Activated CD4-positive, alpha-beta T cell treated with anti-CD3 and anti-CD28 coated beads, Interleukin-2, Interleukin-4, amounts not matched to agents 100 ng/mL and 50 ng/mL, durations not matched to agents 16 hours and 8 hours (primary cell): Measurements from ENCODE around the gene KIAA1549.
"Not testable (repeated sequence)": the region's sequence is repeated elsewhere in the genome, so short reads cannot be mapped to it uniquely, and the experiment has no call there.

Source experiments
- DNase-seq: peaks from one replicate; pipeline ENCODE4 v3.0.0-alpha.2; 2020; ENCODE audit warnings: low spot score

Gene KIAA1549

DNA sequence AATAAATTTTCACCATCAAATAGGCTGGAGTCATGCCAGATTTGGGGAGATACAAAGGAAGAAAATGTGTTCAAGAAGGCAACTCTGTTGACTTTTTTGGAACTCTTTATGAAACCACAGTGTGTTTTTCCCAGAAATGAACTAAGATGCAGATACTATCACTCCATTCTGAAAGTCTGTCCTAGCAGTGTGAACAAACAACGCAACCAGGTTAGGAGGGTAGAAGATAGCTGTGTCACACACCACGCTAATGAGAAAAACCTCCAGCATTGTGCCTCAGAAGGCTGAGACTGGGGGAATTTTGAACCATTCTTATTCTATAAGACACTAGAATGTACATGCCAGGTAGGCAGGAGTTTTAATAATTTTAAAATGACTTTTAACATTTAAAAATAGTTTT, 167.2 kb downstream of the KIAA1549 start:
- peak; percentile 46 for DNase-seq

DNA sequence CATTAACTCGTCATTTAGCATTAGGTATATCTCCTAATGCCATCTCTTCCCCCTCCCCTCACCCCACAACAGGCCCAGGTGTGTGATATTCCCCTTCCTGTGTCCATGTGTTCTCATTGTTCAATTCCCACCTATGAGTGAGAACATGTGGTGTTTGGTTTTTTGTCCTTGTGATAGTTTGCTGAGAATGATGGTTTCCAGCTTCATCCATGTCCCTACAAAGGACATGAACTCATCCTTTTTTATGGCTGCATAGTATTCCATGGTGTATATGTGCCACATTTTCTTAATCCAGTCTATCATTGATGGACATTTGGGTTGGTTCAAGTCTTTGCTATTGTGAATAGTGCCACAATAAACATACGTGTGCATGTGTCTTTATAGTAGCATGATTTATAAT, 169.9 kb downstream of the KIAA1549 start:
- not testable (repeated sequence) for DNase-seq

DNA sequence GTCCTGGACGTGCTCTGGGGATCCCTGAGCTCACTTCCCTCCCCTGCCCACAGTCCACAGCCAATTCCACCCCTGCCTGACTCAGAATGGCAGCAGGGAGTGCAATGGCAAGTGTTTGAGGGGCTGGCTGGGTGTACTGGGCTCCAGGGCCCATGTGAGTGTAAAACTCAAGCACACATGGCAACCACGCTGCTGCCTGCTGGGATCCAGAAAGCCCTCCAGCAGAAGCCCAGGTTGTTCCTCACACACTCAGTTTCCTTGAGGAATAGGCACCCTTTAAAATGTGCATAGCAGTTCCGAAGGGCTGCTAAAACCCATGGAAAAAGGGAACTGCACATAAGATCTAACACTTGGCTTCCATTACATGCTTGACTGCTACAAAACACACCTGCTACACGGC, 171.8 kb downstream of the KIAA1549 start:
- no peak for DNase-seq

DNA sequence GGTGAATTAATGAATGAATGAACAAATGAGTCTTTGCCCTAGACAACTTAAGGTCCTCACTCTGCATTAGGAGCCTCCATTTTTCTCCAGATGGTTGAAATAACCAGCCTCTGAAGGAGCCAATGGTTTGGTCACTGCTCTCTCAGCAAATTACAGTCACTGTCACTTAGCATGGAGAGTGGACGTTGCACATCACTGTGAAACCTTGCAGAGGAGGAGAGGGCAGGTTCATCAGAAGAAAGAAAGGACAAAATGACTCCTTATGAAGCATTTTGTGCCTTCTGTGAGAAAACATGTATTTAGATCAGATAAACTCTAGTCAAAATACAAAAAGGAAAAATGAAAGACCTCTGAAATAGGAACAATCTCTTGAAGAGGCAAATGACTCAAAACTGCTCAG, 176.6 kb downstream of the KIAA1549 start:
- no peak for DNase-seq

DNA sequence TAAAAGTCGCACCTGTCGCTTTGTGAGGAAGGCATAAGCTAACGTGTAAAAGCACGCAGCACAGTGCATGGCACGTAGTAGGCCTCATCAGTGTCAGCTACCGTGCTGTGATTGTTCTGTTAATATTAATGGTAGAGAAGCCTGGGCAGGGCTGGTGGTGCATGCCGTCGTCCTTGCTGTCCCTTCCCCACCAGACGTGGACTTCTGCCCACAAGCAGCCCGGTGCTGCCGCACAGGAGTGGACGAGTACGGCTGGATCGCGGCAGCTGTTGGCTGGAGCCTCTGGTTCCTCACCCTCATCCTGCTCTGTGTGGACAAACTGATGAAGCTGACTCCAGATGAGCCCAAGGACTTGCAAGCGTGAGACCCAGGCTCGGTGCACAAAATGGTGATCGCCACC, 178.5 kb downstream of the KIAA1549 start:
- DNase-seq, result no peak

DNA sequence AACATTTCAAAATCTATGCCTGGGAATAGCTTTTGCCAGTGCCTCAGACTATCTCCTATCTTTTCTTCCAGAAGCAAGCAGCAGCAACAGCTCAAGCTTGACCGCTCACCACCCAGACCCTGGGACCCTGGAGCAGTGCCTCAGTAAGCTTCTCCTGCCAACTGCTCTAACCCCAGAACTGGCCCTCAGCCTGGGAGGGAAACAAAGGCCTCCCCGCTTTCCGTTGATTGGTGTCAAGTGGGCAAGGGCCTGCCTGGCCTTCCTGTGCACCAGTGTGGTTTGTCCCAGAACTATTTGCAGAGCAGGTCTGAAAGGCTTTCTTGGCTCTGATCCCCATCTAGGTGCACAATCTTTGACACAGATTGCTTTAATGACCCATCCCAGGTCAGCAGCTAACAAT, 179.9 kb downstream of the KIAA1549 start:
- no peak for DNase-seq

DNA sequence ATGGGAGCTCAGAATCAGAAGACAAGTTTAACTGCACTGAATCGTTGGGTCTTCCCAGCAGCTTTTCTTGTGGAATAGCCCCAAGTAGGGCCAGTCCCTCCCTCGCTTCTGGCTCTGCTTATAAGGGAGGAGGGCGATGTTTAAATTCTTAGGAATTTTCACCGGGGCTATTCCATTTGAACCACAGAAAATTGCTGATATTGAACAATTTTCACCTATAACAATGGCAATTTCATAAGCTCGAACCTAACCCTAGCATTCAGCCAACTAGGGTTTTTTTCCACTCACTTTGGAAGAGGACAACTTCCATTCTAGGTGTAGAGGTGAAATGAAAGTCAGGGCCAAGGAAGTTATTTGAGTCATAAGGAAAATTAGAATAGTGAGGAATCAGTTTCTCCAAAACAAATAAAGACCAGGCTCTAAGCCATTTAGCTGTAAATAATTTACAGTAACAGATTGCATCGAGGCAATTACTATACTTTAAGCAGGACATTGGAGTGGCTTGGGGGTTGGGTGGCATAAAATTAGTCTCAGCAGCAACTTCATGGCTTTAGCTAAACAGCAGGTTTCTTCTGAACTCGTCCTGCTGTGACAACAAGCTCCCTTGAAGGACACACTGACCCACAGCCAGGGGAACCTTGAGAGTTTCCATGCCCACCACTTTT, 181.7 kb downstream of the KIAA1549 start:
- DNase-seq, result no peak

DNA sequence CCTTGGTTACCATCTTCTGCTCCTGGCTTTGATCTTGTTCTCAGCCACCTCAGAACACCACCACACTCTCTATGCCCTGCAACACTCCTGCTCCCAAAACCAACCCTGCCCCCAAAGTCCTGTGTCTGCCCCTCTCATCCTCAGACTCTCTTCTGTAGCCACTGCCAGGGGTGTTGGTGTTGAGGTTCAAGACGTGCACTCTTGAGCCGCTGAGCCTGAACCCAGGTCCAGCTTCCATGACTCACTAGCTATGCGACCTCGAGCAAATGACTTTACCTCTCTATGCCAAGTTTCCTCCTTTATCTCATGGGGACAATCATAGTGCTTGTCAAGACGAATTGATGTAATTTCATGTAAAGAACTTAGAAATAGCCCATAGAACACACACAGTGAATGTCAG, 182.4 kb downstream of the KIAA1549 start:
- no peak for DNase-seq

DNA sequence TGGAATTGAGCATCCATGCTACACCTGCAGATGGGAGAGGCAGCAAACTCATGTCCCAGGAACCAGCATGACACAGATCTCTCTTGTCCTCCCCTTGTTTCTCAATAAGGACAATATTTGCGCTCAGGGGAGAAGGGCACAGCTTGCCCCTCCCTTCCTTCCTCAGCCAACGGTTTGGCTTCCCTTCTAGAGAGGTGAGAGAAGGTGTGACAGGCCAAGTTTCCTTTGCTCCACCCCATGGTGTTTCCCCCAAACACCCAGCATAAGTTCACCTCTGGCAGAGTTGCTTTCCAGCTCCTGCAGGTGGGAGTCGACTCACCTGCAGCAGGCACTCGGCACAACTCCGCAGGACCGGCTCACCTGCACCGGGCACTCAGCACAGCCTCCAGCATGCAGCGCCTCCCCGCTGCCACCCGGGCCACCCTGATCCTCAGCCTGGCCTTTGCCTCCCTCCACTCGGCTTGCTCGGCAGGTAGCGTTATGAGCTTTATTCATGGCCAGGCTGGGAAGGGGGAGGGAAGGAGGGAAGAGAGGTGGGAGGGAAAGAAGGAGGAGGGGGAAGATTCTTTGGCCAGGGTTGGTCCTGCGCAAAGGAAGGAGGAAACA, 183.4 kb downstream of the KIAA1549 start, which contains the start of the genes ATP6V0A4 and TMEM213:
ATP6V0A4 (minus strand) TSS at position 482 of the 606 bp plus-strand sequence. CDS start 26,949 bp downstream, outside the sequence.
TMEM213 (plus strand) TSS at position 280 of the 606 bp plus-strand sequence; CDS start at position 391, 111 bp downstream.
- DNase-seq, result no peak

DNA sequence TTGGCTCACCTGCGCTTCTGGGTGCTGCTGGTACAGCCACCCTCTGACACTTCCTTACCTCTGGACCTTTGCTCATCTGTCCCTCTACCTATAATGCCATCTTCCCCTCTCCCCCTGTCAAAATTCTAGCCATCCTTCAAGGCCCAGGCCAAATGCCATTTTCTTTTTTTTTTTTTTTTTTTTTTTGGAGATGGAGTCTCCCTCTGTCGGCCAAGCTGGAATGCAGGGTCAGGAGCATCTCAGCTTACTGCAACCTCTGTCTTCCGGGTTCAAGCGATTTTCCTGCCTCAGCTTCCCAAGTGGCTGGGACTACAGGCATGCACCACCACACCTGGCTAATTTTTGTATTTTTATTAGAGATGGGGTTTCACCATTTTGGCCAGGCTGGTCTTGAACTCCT, 184.1 kb downstream of the KIAA1549 start:
- not testable (repeated sequence) for DNase-seq

DNA sequence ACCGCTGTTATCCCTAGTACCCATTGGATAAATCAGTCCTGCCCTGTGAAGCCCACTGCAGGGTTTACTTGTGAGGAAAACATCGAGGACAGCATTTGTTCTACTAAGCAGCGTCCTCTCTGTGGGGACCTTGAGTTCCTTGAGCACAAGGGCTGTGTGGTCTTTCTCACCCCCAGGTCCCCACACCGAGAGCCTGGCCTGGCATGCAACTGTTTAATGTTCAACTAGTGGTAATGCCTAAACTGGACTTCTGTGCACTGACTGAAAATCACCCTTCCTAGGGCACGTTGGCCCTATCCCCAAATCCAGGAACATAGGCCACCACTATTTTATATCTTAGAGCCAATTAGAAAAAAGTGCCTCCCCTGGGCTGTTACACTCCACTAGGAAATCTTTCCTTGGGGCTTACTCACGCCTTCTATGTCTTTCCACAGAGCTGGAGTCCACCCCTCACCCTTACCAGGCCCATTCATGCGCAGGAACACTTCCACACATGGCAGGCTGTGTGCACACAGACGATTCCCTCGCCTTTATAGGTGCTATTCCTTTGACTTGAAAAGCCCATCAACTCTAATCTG, 185.1 kb downstream of the KIAA1549 start:
- DNase-seq, result no peak

DNA sequence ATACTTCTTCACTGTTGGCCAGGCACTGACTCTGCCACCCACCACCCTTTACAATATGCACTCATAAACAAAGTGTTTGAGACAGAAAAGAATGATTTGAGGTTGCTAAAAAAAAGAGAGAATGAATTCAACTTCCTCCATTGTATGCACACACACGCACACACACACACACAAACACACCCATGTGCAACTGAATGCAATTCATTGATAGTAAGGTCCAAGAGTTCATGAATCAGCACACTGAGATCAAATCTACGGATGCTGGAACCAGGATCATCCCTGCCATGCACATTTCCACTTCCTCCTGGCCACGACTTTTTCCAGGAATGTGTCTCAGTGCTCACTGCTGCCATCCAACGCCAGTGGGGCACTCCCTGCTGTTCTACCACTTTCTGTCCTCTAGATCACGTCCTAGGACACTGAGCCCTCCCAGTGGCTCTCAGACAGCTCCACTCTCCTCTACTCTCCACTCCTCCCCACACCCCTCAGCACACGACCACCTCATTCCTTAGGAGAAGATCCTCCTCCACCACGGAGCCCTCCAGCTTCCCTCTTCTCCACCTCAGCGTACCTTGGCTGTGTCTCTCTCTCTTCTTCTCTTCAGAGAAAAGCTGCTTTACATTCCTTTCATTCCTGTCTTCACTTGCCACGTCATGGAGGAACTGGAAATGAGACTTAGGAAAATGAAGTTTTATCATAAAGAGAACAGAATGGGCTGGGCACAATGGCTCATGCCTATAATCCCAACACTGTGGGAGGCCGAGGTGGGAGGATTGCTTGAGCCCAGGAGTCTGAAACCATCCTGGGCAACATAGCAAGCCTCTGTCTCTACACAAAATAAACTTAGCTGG, 195.4 kb downstream of the KIAA1549 start:
- DNase-seq, result no peak

DNA sequence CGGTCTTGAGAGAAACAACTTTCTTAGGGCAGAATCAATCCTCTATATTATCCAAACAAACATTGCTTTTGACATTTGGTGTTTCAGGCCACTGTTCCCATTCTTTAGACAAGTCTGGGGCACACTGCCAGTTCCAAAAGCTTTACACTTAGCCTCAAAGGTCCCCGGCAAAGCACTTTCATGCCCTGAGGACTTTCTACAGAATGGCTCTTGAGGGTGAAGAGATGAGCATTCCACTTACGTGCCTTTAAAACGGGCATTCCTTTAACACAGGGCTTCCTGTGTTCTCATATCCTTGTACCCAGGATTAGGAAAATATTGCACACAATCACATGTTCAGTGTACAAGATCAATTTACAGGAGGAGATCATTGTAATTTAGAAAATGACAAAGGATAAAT, 196.5 kb downstream of the KIAA1549 start:
- DNase-seq, result no peak
